WTC11 (cell line): ENCODE results near the gene OR4F15. TPM values are rescaled to one million over a fixed set of nuclear protein-coding genes. Genes with fewer than 3 reads are reported as not detected.

Source experiments
- ATAC-seq: fragments of 200-7000 bp; cut with Tn5 transposase; 2 replicates; pipeline ENCODE4 v1.10.0; 2021; ENCODE audit warnings: mild to moderate bottlenecking, moderate library complexity
- CTCF ChIA-PET: fragments of 300-600 bp; sonication (Branson Sonifier 250); formaldehyde crosslinking; loops from one replicate; lab custom pipeline; 2021; ENCODE audit warnings: antibody characterized with exemption; lab: Charles Lee
- POLR2A ChIA-PET: fragments of 350-600 bp; sonication (Branson Sonifier 250); formaldehyde crosslinking; loops from one replicate; lab custom pipeline; 2021; ENCODE audit warnings: antibody characterized with exemption; lab: Charles Lee
- DNase-seq: peaks from one replicate; pipeline ENCODE4 v3.0.0; 2021; ENCODE audit warnings: low spot score
- H3K27ac Mint-ChIP-seq: 2 replicates; pipeline ENCODE4 v1.8.0; 2021; ENCODE audit warnings: mixed read lengths
- H3K27me3 Mint-ChIP-seq: 2 replicates; pipeline ENCODE4 v1.8.0; 2021; ENCODE audit warnings: low read depth, mild to moderate bottlenecking, moderate library complexity, mixed read lengths
- H3K36me3 Mint-ChIP-seq: 2 replicates; pipeline ENCODE4 v1.8.0; 2021; ENCODE audit warnings: mixed read lengths
- H3K4me1 Mint-ChIP-seq: 2 replicates; pipeline ENCODE4 v1.8.0; 2022; ENCODE audit warnings: mixed read lengths
- H3K4me3 Mint-ChIP-seq: 2 replicates; pipeline ENCODE4 v1.8.0; 2021; ENCODE audit warnings: mild to moderate bottlenecking, moderate library complexity, mixed read lengths
- H3K9me3 Mint-ChIP-seq: 2 replicates; pipeline ENCODE4 v1.8.0; 2021; ENCODE audit warnings: mixed read lengths
- CBFB ChIP-seq: sonication (generic); formaldehyde crosslinking; IDR thresholded peaks from 2 replicates; pipeline ENCODE4 v1.8.1; 2022; ENCODE audit warnings: mild to moderate bottlenecking, low read depth, missing genetic modification reagents
- CREB1 ChIP-seq: sonication (generic); formaldehyde crosslinking; IDR thresholded peaks from 2 replicates; pipeline ENCODE4 v1.8.0; 2023; ENCODE audit warnings: mild to moderate bottlenecking, missing genetic modification reagents
- ELF4 ChIP-seq: sonication (generic); formaldehyde crosslinking; IDR thresholded peaks from 2 replicates; pipeline ENCODE4 v1.8.1; 2022; ENCODE audit warnings: low read depth, mild to moderate bottlenecking, moderate library complexity, missing genetic modification reagents
- GABPB1 ChIP-seq: sonication (generic); formaldehyde crosslinking; IDR thresholded peaks from 2 replicates; pipeline ENCODE4 v1.8.1; 2023; ENCODE audit warnings: mild to moderate bottlenecking, missing genetic modification reagents
- KAT7 ChIP-seq: sonication (generic); formaldehyde crosslinking; IDR thresholded peaks from 2 replicates; pipeline ENCODE4 v1.8.1; 2023; ENCODE audit warnings: missing genetic modification reagents, mild to moderate bottlenecking, borderline replicate concordance
- MXD4 ChIP-seq: fragments of 250-450 bp; sonication (Bioruptor Pico); IDR thresholded peaks from 2 replicates; pipeline ENCODE4 v1.8.0; 2021; ENCODE audit warnings: mild to moderate bottlenecking, moderate library complexity, borderline replicate concordance
- NFATC4 ChIP-seq: fragments of 250-450 bp; sonication (Bioruptor Pico); IDR thresholded peaks from 2 replicates; pipeline ENCODE4 v1.9.0; 2021; ENCODE audit warnings: mild to moderate bottlenecking
- PRRX2 ChIP-seq: fragments of 250-450 bp; sonication (Bioruptor Pico); IDR thresholded peaks from 2 replicates; pipeline ENCODE4 v1.8.0; 2021; ENCODE audit warnings: mild to moderate bottlenecking
- RELA ChIP-seq: sonication (generic); formaldehyde crosslinking; IDR thresholded peaks from 2 replicates; pipeline ENCODE4 v1.8.1; 2022; ENCODE audit warnings: missing genetic modification reagents, mild to moderate bottlenecking, borderline replicate concordance
- RORB ChIP-seq: fragments of 250-450 bp; sonication (Bioruptor Pico); IDR thresholded peaks from 2 replicates; pipeline ENCODE4 v1.9.0; 2021; ENCODE audit warnings: mild to moderate bottlenecking
- SOX15 ChIP-seq: fragments of 250-450 bp; sonication (Bioruptor Pico); IDR thresholded peaks from 2 replicates; pipeline ENCODE4 v1.9.0; 2021; ENCODE audit warnings: mild to moderate bottlenecking
- total RNA-seq: library from RNA; stranded (reverse); gene quantifications from 3 replicates; pipeline ENCODE4 v1.2.3, GENCODE V29; 2021
- TF ChIP-seq, protein P1 (sequence below): sonication (generic); formaldehyde crosslinking; IDR thresholded peaks from 2 replicates; pipeline ENCODE4 v1.8.0; 2022; ENCODE audit warnings: mild to moderate bottlenecking, missing genetic modification reagents
- TF ChIP-seq, protein P2 (sequence below): sonication (generic); formaldehyde crosslinking; IDR thresholded peaks from 2 replicates; pipeline ENCODE4 v1.8.0; 2022; ENCODE audit warnings: mild to moderate bottlenecking, missing genetic modification reagents
- TF ChIP-seq, protein P3 (sequence below): sonication (generic); formaldehyde crosslinking; conservative IDR thresholded peaks from 2 replicates; pipeline ENCODE4 v1.8.1; 2023; ENCODE audit warnings: mild to moderate bottlenecking, low read depth, missing genetic modification reagents, moderate library complexity
- TF ChIP-seq, protein P4 (sequence below): sonication (generic); formaldehyde crosslinking; IDR thresholded peaks from 2 replicates; pipeline ENCODE4 v1.8.1; 2023; ENCODE audit warnings: mild to moderate bottlenecking, moderate library complexity, missing genetic modification reagents
- TF ChIP-seq, protein P5 (sequence below): fragments of 250-450 bp; sonication (Bioruptor Pico); IDR thresholded peaks from 2 replicates; pipeline ENCODE4 v1.8.0; 2021; ENCODE audit warnings: mild to moderate bottlenecking
- TF ChIP-seq, protein P6 (sequence below): sonication (generic); formaldehyde crosslinking; IDR thresholded peaks from 2 replicates; pipeline ENCODE4 v1.8.1; 2023; ENCODE audit warnings: mild to moderate bottlenecking, missing genetic modification reagents, borderline replicate concordance
- TF ChIP-seq, protein P7 (sequence below): sonication (generic); formaldehyde crosslinking; IDR thresholded peaks from 2 replicates; pipeline ENCODE4 v1.8.0; 2023; ENCODE audit warnings: mild to moderate bottlenecking, missing genetic modification reagents
- TF ChIP-seq, protein P8 (sequence below): sonication (generic); formaldehyde crosslinking; IDR thresholded peaks from 2 replicates; pipeline ENCODE4 v1.8.1; 2022; ENCODE audit warnings: low read depth, missing genetic modification reagents, borderline replicate concordance

Gene OR4F15
- total RNA-seq, 1 experiment from 2014 or later, result not detected

DNA sequence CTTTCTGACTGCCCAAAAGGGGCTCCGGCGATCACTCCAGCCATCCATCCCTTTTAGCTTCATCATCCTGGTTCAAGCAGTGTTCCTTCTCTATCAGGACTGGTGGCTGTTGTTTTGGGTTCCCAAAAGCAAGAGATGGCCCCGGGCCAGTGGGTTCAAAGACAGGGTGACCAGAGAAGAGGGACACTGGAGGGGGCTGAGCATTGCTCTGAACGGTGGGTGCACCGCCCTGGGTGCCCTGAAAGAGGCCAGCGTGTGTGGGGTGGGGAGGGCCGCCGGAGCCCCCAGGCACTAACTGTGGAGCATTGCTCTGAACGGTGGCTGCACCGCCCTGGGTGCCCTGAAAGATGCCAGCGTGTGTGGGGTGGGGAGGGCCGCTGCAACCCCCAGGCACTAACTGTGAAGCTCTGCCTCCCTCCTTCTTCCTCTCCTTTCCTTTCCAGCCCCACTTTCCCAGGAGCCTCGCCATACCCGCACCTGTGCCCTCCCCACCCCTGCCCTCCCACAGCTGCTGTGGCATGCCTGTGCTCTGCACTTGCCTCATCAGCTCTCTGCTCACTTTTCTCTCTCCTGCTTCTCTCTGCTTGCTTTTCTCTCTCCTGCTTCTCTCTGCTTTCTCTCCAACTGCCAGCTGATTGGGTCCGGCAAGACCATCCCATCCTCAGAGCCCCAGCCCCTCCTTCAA, 46.1 kb upstream of the OR4F15 start:
- ChIA-PET CTCF (interaction anchor here (1.1 kb wide), 1 partner anchor 1968 kb away, joined by 9 read pairs; no protein-coding TSS in a partner anchor), POLR2A (no interaction called here)
- Mint-ChIP-seq H3K27me3 (no peaks in the 10 kb centered on the region), H3K27ac (no peak overlapping the region), H3K9me3 (no peaks in the 10 kb centered on the region), H3K4me3 (no peak overlapping the region)
- DNase-seq (no peak), ATAC-seq (no peak)
- TF ChIP-seq, protein P1, sequence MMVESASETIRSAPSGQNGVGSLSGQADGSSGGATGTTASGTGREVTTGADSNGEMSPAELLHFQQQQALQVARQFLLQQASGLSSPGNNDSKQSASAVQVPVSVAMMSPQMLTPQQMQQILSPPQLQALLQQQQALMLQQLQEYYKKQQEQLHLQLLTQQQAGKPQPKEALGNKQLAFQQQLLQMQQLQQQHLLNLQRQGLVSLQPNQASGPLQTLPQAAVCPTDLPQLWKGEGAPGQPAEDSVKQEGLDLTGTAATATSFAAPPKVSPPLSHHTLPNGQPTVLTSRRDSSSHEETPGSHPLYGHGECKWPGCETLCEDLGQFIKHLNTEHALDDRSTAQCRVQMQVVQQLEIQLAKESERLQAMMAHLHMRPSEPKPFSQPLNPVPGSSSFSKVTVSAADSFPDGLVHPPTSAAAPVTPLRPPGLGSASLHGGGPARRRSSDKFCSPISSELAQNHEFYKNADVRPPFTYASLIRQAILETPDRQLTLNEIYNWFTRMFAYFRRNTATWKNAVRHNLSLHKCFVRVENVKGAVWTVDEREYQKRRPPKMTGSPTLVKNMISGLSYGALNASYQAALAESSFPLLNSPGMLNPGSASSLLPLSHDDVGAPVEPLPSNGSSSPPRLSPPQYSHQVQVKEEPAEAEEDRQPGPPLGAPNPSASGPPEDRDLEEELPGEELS (CRISPR knock-in tag), result no peak
- TF ChIP-seq RORB (CRISPR knock-in tag), result no peak
- no peak for TF ChIP-seq CREB1 (CRISPR knock-in tag)
- TF ChIP-seq, protein P2, sequence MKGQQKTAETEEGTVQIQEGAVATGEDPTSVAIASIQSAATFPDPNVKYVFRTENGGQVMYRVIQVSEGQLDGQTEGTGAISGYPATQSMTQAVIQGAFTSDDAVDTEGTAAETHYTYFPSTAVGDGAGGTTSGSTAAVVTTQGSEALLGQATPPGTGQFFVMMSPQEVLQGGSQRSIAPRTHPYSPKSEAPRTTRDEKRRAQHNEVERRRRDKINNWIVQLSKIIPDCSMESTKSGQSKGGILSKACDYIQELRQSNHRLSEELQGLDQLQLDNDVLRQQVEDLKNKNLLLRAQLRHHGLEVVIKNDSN, result no peak
- TF ChIP-seq GABPB1 (CRISPR knock-in tag), result no peak
- TF ChIP-seq, protein P3, sequence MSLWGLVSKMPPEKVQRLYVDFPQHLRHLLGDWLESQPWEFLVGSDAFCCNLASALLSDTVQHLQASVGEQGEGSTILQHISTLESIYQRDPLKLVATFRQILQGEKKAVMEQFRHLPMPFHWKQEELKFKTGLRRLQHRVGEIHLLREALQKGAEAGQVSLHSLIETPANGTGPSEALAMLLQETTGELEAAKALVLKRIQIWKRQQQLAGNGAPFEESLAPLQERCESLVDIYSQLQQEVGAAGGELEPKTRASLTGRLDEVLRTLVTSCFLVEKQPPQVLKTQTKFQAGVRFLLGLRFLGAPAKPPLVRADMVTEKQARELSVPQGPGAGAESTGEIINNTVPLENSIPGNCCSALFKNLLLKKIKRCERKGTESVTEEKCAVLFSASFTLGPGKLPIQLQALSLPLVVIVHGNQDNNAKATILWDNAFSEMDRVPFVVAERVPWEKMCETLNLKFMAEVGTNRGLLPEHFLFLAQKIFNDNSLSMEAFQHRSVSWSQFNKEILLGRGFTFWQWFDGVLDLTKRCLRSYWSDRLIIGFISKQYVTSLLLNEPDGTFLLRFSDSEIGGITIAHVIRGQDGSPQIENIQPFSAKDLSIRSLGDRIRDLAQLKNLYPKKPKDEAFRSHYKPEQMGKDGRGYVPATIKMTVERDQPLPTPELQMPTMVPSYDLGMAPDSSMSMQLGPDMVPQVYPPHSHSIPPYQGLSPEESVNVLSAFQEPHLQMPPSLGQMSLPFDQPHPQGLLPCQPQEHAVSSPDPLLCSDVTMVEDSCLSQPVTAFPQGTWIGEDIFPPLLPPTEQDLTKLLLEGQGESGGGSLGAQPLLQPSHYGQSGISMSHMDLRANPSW (CRISPR knock-in tag), result no peak
- no peak for TF ChIP-seq NFATC4 (CRISPR knock-in tag)
- TF ChIP-seq, protein P4, sequence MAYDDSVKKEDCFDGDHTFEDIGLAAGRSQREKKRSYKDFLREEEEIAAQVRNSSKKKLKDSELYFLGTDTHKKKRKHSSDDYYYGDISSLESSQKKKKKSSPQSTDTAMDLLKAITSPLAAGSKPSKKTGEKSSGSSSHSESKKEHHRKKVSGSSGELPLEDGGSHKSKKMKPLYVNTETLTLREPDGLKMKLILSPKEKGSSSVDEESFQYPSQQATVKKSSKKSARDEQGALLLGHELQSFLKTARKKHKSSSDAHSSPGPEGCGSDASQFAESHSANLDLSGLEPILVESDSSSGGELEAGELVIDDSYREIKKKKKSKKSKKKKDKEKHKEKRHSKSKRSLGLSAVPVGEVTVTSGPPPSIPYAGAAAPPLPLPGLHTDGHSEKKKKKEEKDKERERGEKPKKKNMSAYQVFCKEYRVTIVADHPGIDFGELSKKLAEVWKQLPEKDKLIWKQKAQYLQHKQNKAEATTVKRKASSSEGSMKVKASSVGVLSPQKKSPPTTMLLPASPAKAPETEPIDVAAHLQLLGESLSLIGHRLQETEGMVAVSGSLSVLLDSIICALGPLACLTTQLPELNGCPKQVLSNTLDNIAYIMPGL (CRISPR knock-in tag), result no peak
- TF ChIP-seq, protein P5, sequence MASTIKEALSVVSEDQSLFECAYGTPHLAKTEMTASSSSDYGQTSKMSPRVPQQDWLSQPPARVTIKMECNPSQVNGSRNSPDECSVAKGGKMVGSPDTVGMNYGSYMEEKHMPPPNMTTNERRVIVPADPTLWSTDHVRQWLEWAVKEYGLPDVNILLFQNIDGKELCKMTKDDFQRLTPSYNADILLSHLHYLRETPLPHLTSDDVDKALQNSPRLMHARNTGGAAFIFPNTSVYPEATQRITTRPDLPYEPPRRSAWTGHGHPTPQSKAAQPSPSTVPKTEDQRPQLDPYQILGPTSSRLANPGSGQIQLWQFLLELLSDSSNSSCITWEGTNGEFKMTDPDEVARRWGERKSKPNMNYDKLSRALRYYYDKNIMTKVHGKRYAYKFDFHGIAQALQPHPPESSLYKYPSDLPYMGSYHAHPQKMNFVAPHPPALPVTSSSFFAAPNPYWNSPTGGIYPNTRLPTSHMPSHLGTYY, result no peak
- no peak for TF ChIP-seq CBFB (CRISPR knock-in tag)
- no peak for TF ChIP-seq MXD4 (CRISPR knock-in tag)
- no peak for TF ChIP-seq ELF4 (CRISPR knock-in tag)
- TF ChIP-seq, protein P6, sequence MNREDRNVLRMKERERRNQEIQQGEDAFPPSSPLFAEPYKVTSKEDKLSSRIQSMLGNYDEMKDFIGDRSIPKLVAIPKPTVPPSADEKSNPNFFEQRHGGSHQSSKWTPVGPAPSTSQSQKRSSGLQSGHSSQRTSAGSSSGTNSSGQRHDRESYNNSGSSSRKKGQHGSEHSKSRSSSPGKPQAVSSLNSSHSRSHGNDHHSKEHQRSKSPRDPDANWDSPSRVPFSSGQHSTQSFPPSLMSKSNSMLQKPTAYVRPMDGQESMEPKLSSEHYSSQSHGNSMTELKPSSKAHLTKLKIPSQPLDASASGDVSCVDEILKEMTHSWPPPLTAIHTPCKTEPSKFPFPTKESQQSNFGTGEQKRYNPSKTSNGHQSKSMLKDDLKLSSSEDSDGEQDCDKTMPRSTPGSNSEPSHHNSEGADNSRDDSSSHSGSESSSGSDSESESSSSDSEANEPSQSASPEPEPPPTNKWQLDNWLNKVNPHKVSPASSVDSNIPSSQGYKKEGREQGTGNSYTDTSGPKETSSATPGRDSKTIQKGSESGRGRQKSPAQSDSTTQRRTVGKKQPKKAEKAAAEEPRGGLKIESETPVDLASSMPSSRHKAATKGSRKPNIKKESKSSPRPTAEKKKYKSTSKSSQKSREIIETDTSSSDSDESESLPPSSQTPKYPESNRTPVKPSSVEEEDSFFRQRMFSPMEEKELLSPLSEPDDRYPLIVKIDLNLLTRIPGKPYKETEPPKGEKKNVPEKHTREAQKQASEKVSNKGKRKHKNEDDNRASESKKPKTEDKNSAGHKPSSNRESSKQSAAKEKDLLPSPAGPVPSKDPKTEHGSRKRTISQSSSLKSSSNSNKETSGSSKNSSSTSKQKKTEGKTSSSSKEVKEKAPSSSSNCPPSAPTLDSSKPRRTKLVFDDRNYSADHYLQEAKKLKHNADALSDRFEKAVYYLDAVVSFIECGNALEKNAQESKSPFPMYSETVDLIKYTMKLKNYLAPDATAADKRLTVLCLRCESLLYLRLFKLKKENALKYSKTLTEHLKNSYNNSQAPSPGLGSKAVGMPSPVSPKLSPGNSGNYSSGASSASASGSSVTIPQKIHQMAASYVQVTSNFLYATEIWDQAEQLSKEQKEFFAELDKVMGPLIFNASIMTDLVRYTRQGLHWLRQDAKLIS (CRISPR knock-in tag), result no peak
- TF ChIP-seq RELA (CRISPR knock-in tag), result no peak
- TF ChIP-seq KAT7 (CRISPR knock-in tag), result no peak
- no peak for TF ChIP-seq SOX15 (CRISPR knock-in tag)
- TF ChIP-seq, protein P7, sequence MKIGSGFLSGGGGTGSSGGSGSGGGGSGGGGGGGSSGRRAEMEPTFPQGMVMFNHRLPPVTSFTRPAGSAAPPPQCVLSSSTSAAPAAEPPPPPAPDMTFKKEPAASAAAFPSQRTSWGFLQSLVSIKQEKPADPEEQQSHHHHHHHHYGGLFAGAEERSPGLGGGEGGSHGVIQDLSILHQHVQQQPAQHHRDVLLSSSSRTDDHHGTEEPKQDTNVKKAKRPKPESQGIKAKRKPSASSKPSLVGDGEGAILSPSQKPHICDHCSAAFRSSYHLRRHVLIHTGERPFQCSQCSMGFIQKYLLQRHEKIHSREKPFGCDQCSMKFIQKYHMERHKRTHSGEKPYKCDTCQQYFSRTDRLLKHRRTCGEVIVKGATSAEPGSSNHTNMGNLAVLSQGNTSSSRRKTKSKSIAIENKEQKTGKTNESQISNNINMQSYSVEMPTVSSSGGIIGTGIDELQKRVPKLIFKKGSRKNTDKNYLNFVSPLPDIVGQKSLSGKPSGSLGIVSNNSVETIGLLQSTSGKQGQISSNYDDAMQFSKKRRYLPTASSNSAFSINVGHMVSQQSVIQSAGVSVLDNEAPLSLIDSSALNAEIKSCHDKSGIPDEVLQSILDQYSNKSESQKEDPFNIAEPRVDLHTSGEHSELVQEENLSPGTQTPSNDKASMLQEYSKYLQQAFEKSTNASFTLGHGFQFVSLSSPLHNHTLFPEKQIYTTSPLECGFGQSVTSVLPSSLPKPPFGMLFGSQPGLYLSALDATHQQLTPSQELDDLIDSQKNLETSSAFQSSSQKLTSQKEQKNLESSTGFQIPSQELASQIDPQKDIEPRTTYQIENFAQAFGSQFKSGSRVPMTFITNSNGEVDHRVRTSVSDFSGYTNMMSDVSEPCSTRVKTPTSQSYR (CRISPR knock-in tag), result no peak
- TF ChIP-seq PRRX2 (CRISPR knock-in tag), result no peak
- TF ChIP-seq, protein P8, sequence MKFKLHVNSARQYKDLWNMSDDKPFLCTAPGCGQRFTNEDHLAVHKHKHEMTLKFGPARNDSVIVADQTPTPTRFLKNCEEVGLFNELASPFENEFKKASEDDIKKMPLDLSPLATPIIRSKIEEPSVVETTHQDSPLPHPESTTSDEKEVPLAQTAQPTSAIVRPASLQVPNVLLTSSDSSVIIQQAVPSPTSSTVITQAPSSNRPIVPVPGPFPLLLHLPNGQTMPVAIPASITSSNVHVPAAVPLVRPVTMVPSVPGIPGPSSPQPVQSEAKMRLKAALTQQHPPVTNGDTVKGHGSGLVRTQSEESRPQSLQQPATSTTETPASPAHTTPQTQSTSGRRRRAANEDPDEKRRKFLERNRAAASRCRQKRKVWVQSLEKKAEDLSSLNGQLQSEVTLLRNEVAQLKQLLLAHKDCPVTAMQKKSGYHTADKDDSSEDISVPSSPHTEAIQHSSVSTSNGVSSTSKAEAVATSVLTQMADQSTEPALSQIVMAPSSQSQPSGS (CRISPR knock-in tag), result no peak
- TF ChIP-seq, all 79 proteins: peak for 0
- no peaks in the 10 kb centered on the region for H3K4me1 Mint-ChIP-seq
- H3K36me3 Mint-ChIP-seq, result no peaks in the 10 kb centered on the region
